GM19035 (cell line): ENCODE results near the gene VPS13C.
"Not testable (repeated sequence)": the region's sequence is repeated elsewhere in the genome, so short reads cannot be mapped to it uniquely, and the experiment has no call there.

Experiments used
- ATAC-seq: cut with Tn5 transposase; IDR thresholded peaks from one replicate; pipeline ENCODE4 v1.9.1; 2021; ENCODE audit not compliant: unreplicated experiment

Gene VPS13C

GRCh38 chr15:62050115-62050514 is 10.1 kb downstream of the VPS13C start:
- no peak for ATAC-seq

- ATAC-seq, result not testable (repeated sequence)
Observed at GRCh38 chr15:62048254-62048653, 12.0 kb downstream of the VPS13C start.

- ATAC-seq, result no peak
Observed at GRCh38 chr15:62047282-62047827, 12.9 kb downstream of the VPS13C start.

- peak; percentile 80 for ATAC-seq
Observed at GRCh38 chr15:62046078-62046743, 14.0 kb downstream of the VPS13C start.

DNA sequence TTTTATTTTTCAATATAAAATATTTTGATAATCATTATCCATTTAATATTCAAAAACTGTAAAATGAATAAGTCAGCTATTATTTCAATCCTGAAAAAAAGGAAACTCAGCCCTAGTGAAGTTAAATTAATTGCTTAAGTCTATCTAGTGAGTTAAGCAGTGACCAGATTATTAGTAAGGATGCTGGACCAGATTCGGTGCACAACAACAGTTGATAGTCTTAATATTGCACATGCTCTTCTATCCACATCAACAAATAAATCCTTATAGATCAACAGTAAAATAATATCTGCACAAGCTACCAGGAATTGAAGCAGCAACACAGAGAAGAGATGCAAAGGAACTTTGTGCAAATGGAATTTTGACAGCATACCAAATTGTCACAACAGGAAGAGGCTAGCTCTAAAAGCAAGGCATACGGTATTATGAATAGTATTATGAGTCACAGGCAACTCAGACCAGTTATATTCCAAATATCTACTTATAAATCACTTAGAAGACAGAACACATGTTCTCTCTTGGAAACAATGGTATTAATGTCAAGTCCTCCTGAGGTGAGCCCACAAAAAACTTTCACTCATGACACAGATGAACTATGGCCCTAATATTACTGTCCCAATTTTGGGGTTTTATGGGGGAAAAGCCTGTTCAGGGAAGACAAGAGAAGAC is 24.9 kb downstream of the VPS13C start:
- ATAC-seq, result no peak

GRCh38 chr15:62027916-62028315 is 32.3 kb downstream of the VPS13C start:
- ATAC-seq, result no peak

DNA sequence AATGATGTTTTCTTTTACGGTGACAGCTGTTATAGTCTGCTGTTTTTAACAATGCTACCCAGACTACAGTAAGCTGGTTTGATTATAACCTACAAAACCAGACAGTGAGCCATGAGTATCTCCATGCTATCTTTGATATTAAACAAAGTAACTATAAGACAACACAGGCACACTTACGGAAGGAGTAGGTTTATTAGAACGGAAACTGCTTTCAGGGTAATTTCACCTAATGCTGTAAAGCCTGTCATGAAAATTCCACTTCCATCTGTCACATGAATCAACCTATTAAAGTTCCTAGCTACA is 33.0 kb downstream of the VPS13C start:
- ATAC-seq, result peak; percentile 22

- peak; percentile 60 for ATAC-seq
Observed at GRCh38 chr15:62026487-62027262, 33.6 kb downstream of the VPS13C start.

- no peak for ATAC-seq
Observed at GRCh38 chr15:62021991-62022600, 38.2 kb downstream of the VPS13C start.

DNA sequence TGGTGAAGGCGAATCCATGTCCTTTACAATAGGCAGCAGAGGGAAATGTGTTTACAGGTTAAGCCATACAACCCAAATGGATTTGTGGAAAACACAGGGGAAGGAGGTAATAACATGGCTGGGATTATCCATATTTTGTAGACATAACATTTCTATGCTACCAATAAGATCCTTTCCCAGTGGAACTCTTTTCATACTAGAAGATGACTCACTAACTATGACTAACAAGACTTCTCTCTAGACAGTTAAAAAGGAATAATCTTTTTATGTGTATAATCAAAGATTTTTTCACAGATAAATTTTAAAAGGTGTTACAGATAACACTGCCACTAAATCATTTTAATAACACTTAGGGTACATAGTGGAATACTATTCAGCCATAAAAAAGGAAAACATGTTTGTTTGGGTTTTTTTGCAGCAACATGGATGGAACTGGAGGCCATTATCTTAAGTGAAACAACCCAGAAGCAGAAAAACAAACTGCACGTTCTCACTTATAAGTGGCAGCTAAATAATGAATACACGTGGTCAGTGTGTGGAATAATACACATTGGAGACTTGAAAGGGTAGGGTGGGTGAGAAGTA is 39.6 kb downstream of the VPS13C start:
- ATAC-seq, result no peak

DNA sequence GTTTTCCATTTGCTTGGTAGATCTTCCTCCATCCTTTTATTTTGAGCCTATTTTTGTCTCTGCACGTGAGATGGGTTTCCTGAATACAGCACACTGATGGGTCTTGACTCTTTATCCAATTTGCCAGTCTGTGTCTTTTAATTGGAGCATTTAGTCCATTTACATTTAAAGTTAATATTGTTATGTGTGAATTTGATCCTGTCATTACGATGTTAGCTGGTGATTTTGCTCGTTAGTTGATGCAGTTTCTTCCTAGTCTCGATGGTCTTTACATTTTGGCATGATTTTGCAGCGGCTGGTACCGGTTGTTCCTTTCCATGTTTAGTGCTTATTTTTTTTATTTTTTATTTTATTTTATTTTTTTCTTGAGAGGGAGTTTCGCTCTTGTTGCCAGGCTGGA is 54.9 kb downstream of the VPS13C start:
- not testable (repeated sequence) for ATAC-seq

DNA sequence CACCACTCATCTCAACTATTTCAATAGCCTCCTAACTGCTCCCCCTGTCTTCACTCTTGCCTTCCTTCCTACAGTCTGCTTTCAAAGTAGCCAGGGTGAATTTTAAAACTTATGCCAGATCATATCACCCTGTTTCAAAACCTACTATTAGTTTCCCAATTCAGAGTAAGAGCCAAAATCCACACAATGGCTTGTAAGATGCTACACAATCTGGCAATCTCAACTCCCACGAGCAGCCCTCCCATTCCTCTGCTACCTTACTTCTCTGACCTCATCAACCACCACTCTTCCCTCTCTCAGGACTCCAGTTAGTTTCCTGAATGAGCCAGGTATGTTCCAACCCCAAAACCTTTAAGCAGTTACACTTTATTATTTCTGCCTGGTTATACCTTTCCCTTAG is 62.5 kb downstream of the VPS13C start:
- ATAC-seq, result no peak

GRCh38 chr15:61996056-61996635 is 64.1 kb downstream of the VPS13C start:
- no peak for ATAC-seq

DNA sequence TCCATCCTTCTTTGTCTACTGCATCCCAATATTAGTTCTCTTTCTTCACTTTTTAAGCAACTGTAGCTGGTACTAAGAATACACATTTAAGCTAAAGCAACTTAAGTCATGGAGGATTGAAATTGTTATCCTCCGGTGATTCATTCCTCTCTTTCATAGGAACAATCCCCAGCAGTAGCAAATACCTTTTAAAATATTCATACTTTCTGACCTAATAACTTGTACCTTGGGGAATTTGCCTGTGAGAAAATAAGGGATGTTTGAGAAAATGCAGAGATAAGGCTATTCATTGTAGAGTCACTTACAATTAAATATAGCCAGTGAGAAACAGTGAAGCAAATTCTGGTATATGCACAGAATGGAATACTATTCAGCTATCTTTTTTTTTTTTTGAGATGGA is 66.0 kb downstream of the VPS13C start:
- no peak for ATAC-seq

- ATAC-seq, result no peak
Observed at GRCh38 chr15:61992518-61992917, 67.7 kb downstream of the VPS13C start.

GRCh38 chr15:61989667-61990066 is 70.6 kb downstream of the VPS13C start:
- no peak for ATAC-seq

- ATAC-seq, result no peak
Observed at GRCh38 chr15:61987824-61988223, 72.4 kb downstream of the VPS13C start.

DNA sequence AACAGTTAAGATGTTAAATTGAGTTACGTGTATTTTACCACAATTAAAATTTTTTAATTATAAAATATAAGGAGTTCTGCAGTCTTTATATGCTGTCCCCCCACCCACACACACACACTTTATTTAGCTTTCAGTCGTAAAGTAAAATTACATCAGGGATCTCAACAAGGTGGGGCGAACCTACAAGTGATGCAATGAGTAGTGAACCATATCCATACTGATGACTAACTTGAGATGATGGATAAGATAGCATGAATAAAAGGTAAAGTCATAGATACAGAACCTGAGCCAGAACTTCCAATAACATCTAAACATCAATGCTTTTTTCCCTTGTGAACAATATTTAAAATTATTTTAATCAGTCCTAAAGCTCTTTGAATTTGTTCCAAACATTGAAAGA is 77.2 kb downstream of the VPS13C start:
- no peak for ATAC-seq

- no peak for ATAC-seq
Observed at GRCh38 chr15:61978225-61978624, 82.0 kb downstream of the VPS13C start.

- ATAC-seq, result no peak
Observed at GRCh38 chr15:61974759-61975158, 85.5 kb downstream of the VPS13C start.

- ATAC-seq, result no peak
Observed at GRCh38 chr15:61974118-61974517, 86.1 kb downstream of the VPS13C start.
